Glomerular endothelial cell (primary cell): ENCODE measurements around the gene MILR1. TPM values are rescaled to one million over a fixed set of nuclear protein-coding genes. Genes with fewer than 3 reads are reported as not detected.
"Not testable (repeated sequence)": the region's sequence is repeated elsewhere in the genome, so short reads cannot be mapped to it uniquely, and the experiment has no call there.

Experiments
- DNase-seq: peaks from one replicate; pipeline ENCODE4 v3.0.0-alpha.2; 2011; ENCODE audit warnings: low read depth, low spot score; ENCODE audit errors: extremely low read depth
- total RNA-seq: library from RNA; depleted of rRNA; stranded (reverse); fragments of >200 nt; gene quantifications from 2 replicates; pipeline ENCODE4 v1.2.3, GENCODE V29; 2015

MILR1 gene
- total RNA-seq, 1 donor from 2014 or later, result 6.0 TPM

- no peak for DNase-seq
These were observed 23.7 kb upstream of the MILR1 start for GRCh38 chr17:64425191-64425590.

GRCh38 chr17:64426596-64426995 lies 22.3 kb upstream of the MILR1 start:
- DNase-seq, result no peak

GRCh38 chr17:64428406-64428805 lies 20.5 kb upstream of the MILR1 start:
- no peak for DNase-seq

- not testable (repeated sequence) for DNase-seq
These were observed 18.9 kb upstream of the MILR1 start for GRCh38 chr17:64430036-64430435.

GRCh38 chr17:64431534-64431933 lies 17.4 kb upstream of the MILR1 start:
- DNase-seq, result no peak

GRCh38 chr17:64437944-64438525 lies 10.9 kb upstream of the MILR1 start:
- DNase-seq, result no peak

GRCh38 chr17:64439521-64439920 lies 9.4 kb upstream of the MILR1 start:
- DNase-seq, result not testable (repeated sequence)

- DNase-seq, result no peak
These were observed 9.0 kb upstream of the MILR1 start for GRCh38 chr17:64439956-64440355.

GRCh38 chr17:64441772-64442540 lies 7.0 kb upstream of the MILR1 start:
- no peak for DNase-seq

- DNase-seq, result no peak
These were observed 6.4 kb upstream of the MILR1 start for GRCh38 chr17:64442541-64442971.

- no peak for DNase-seq
These were observed 5.7 kb upstream of the MILR1 start for GRCh38 chr17:64443086-64443760.

- DNase-seq, result no peak
These were observed 1.4 kb upstream of the MILR1 start for GRCh38 chr17:64447526-64447925.

GRCh38 chr17:64449545-64449944 lies 630 bp downstream of the MILR1 start:
- DNase-seq, result no peak

GRCh38 chr17:64455993-64456885 lies 7.3 kb downstream of the MILR1 start:
- DNase-seq, result no peak

- DNase-seq, result no peak
These were observed 8.2 kb downstream of the MILR1 start for GRCh38 chr17:64457156-64457555.

GRCh38 chr17:64458756-64459155 lies 9.8 kb downstream of the MILR1 start:
- DNase-seq, result no peak

- DNase-seq, result no peak
These were observed 10.4 kb downstream of the MILR1 start for GRCh38 chr17:64459284-64459747.

GRCh38 chr17:64459818-64460217 lies 10.9 kb downstream of the MILR1 start:
- not testable (repeated sequence) for DNase-seq

GRCh38 chr17:64460955-64461354 lies 12.0 kb downstream of the MILR1 start:
- no peak for DNase-seq

- DNase-seq, result no peak
These were observed 12.9 kb downstream of the MILR1 start for GRCh38 chr17:64461788-64462187.
